ENCODE measurements around the gene RFPL3.

DNA sequence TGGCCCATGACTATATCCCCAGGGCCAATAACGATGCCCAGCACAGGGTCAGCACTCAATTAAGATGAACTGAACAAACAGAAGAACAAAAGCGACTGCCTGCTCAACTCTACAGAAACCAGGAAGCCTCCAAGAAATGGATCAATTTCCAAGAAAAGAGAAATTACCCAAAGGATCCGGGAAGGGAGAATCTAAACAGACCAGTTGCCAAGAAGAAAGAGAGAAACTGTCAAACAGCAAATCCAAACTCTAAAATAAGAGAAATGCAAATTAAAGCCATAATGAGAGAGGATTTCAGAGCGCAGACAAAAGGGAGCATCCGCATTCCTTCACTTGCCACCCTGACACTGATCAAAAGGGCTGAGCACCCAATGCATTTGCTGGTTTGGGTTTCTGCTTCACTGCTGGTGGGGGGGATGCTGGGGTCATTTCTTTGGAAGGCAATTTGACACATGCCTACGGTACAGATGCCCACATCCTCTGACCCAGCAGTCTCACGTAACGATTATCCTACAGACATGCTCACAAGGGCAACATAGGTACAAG lies 37.7 kb upstream of the RFPL3 start:
- TF ChIP-seq, protein P1, sequence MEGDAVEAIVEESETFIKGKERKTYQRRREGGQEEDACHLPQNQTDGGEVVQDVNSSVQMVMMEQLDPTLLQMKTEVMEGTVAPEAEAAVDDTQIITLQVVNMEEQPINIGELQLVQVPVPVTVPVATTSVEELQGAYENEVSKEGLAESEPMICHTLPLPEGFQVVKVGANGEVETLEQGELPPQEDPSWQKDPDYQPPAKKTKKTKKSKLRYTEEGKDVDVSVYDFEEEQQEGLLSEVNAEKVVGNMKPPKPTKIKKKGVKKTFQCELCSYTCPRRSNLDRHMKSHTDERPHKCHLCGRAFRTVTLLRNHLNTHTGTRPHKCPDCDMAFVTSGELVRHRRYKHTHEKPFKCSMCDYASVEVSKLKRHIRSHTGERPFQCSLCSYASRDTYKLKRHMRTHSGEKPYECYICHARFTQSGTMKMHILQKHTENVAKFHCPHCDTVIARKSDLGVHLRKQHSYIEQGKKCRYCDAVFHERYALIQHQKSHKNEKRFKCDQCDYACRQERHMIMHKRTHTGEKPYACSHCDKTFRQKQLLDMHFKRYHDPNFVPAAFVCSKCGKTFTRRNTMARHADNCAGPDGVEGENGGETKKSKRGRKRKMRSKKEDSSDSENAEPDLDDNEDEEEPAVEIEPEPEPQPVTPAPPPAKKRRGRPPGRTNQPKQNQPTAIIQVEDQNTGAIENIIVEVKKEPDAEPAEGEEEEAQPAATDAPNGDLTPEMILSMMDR (IDR thresholded peaks at IDR 0.05): no peak
- no peak for TF ChIP-seq POLR2AphosphoS5 (IDR thresholded peaks at IDR 0.05; ENCODE audit: insufficient read depth in 1 of 2, low read depth in 1 of 2)
